Adrenal gland (tissue), 5 donors: ENCODE data around the gene CGGBP1.

ENCODE experiments used
- CTCF ChIP-seq, 6 experiments: fragments of 450-650 bp in 4 of 6; fragments of 200-600 bp in 2 of 6; sonication (generic) in 1 of 6; IDR thresholded peaks; 1 replicate in 5 of 6; 2 replicates in 1 of 6; pipeline versions ENCODE4 v1.5.1 to v1.8.0; 2016 to 2021; ENCODE audit warnings: antibody characterized with exemption in 6 of 6, mild to moderate bottlenecking in 2 of 6, moderate library complexity in 1 of 6
- POLR2A ChIP-seq, 2 donors: fragments of 450-650 bp; IDR thresholded peaks; one replicate each; pipeline ENCODE4 v1.6.1; 2017; ENCODE audit warnings: antibody characterized with exemption in 2 of 2, mild to moderate bottlenecking in 2 of 2, moderate library complexity in 1 of 2
- donor health status: DM: no; HTN: no; CAD: no.

DNA sequence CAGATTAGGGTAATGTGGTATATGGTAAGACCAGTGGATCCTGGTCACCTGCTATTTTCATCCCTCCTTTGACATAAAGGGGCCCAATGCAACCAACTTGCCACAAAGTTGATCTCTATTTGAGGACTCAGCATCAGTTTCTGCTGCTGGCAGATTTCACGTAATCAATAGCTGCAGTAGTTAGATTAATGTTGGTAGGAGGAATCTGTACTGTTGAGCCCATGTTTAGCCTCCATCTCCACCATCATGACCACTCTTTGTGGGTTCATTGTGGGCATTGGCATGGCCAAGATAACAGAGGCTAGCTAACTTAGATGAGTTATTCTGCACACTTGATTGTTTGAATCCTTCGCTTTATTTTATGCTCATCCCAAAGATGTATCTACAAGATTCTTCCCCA is 29.9 kb downstream of the CGGBP1 start:
- TF ChIP-seq POLR2A (IDR thresholded peaks at IDR 0.05) (no peak), CTCF (IDR thresholded peaks at IDR 0.05) (no peak)
